ENCODE measurements around the gene HOXC9.
A peak's percentile ranks its signal among the peaks of the same experiment; 100 is the strongest.

Gene HOXC9

GRCh38 chr12:54015018-54015931 is 15.3 kb downstream of the HOXC9 start:
- DNase-seq (ENCODE audit: low read depth in 2 of 2) = no peak

GRCh38 chr12:54016051-54016450 is 16.1 kb downstream of the HOXC9 start:
- no peak for DNase-seq (ENCODE audit: low read depth in 2 of 2)

GRCh38 chr12:54016478-54016964 is 16.6 kb downstream of the HOXC9 start:
- no peak for DNase-seq (ENCODE audit: low read depth in 2 of 2)

GRCh38 chr12:54017027-54017788 is 17.2 kb downstream of the HOXC9 start:
- no peak for DNase-seq (ENCODE audit: low read depth in 2 of 2)

- DNase-seq (ENCODE audit: low read depth in 2 of 2) = peak; percentile 48 to 60
Observed at GRCh38 chr12:54017878-54018467, 18.0 kb downstream of the HOXC9 start.

GRCh38 chr12:54018468-54018984 is 18.6 kb downstream of the HOXC9 start:
- no peak for DNase-seq (ENCODE audit: low read depth in 2 of 2)

GRCh38 chr12:54019091-54019811 is 19.3 kb downstream of the HOXC9 start:
- DNase-seq (ENCODE audit: low read depth in 2 of 2) = no peak

GRCh38 chr12:54019924-54020590 is 20.1 kb downstream of the HOXC9 start:
- DNase-seq (ENCODE audit: low read depth in 2 of 2) = no peak

- DNase-seq (ENCODE audit: low read depth in 2 of 2) = no peak
Observed at GRCh38 chr12:54020591-54021405, 20.8 kb downstream of the HOXC9 start.

- no peak for DNase-seq (ENCODE audit: low read depth in 2 of 2)
Observed at GRCh38 chr12:54021432-54022013, 21.6 kb downstream of the HOXC9 start.

- DNase-seq (ENCODE audit: low read depth in 2 of 2) = no peak
Observed at GRCh38 chr12:54022960-54023884, 23.3 kb downstream of the HOXC9 start.

GRCh38 chr12:54024127-54024526 is 24.2 kb downstream of the HOXC9 start:
- DNase-seq (ENCODE audit: low read depth in 2 of 2) = no peak

- no peak for DNase-seq (ENCODE audit: low read depth in 2 of 2)
Observed at GRCh38 chr12:54024581-54025305, 24.8 kb downstream of the HOXC9 start.

- DNase-seq (ENCODE audit: low read depth in 2 of 2) = no peak
Observed at GRCh38 chr12:54025499-54026405, 25.8 kb downstream of the HOXC9 start.

- DNase-seq (ENCODE audit: low read depth in 2 of 2) = no peak
Observed at GRCh38 chr12:54026640-54027441, 26.9 kb downstream of the HOXC9 start.

GRCh38 chr12:54027442-54027786 is 27.5 kb downstream of the HOXC9 start:
- DNase-seq (ENCODE audit: low read depth in 2 of 2) = no peak

Data from activated CD8-positive, alpha-beta memory T cell treated with anti-CD3 and anti-CD28 coated beads for 4 hours (primary cell).